Renal pelvis (tissue), 12 donors: Measurements from ENCODE around the gene CXorf58. TPM values are rescaled to one million over a fixed set of nuclear protein-coding genes. Genes with fewer than 3 reads are reported as not detected.
"Not testable (repeated sequence)": the region's sequence is repeated elsewhere in the genome, so short reads cannot be mapped to it uniquely, and the experiment has no call there.

Experiments
- DNase-seq: peaks from one replicate; pipeline ENCODE4 v3.0.0-alpha.2; 2013
- long read RNA-seq, 16 experiments: transcript quantifications; one replicate each; lab custom pipeline, GENCODE V29; 2026
- polyA plus RNA-seq, 3 donors: library from polyadenylated mRNA; unstranded; fragments of 120-200 nt; gene quantifications; one replicate each; pipeline ENCODE4 v1.2.1, GENCODE V29; 2013; ENCODE audit not compliant: insufficient read length in 3 of 3

The CXorf58 gene, protein sequence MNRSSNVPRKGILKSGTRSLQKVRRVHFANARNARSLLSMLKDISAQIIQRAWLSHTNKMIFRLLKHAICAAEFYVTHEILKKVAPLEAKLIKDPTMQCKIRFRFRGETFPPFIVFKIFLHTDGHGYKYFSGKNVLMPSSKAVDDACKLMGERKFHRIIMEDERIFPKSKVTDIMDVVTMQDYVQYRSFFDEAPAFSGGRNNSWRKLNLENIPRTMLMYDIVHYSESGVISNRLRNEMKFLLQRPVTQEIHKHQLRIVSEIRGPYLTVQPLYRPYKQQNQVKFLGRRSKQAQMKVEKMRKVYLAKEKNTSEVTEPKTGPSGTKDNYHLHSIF
- polyA plus RNA-seq, result under 1 TPM; 0.21 to 0.34 (median 0.21) TPM
- long read RNA-seq, donor 1, result 0 reads
- long read RNA-seq, donor 2, result 0 reads
- long read RNA-seq, donor 3, result 0 reads
- long read RNA-seq, donor 4, partial matches to known transcripts, result 58 of 58 reads
- long read RNA-seq, donor 4, other reads (novel, unspliced or antisense), result 0 of 58 reads
- long read RNA-seq, donor 5, result 0 reads
- long read RNA-seq, donor 6, result 0 reads
- long read RNA-seq, donor 7, result 0 reads
- long read RNA-seq, donor 8, result 0 reads
- long read RNA-seq, donor 9, result 0 reads
- long read RNA-seq, donor 10, result 0 reads
- long read RNA-seq, donor 11, result 0 reads
- long read RNA-seq, donor 12, result 0 reads
- long read RNA-seq, donor 13, result 0 reads
- long read RNA-seq, donor 14, result 0 reads
- long read RNA-seq, donor 15, result 0 reads
- long read RNA-seq, donor 16, result 0 reads

DNA sequence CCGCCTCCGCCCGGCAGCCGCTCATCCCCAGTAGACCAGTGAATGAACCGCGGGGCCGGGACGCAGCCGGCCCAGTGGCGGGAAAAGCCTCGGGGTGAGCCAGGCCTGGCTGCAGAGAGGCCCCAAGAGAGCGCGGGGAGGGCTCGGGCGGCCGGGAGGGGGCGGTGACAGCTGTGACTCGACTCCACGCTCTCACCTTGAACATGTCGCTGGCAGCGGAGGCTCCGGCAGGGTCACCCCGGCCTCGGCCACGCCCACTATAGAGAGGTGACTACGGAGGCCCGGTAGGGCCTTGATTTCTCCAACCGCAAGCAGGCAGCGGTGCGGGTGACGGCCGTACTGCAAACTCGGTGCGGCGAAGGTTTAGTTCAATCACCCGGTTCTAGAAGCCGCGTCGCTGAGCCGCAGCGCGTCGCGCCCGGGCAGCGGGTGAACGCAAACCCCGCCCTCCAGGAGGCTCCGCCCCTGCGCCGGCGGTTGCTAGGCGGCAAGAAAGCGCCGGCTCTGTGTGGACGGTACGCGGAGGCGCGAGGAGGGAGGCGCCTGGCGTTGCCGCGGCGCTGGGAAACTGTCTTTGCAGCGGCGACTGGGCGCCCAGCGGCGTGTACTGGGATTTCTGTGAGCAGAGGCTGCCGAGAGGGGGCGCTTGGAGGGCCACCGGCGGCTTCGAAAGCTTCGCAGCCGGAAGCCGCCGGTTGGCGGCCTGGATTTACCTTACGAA lies at the start of gene CXorf58, which contains the start of gene APOO:
Gene CXorf58, plus strand, starts transcription at position 509 of the 721 bp plus-strand sequence. CDS start 2,297 bp downstream, outside the sequence.
Gene APOO, minus strand, starts transcription at position 441 of the 721 bp plus-strand sequence. Its CDS starts 236 bp downstream, at position 205.
- peak; percentile 90 for DNase-seq

DNA sequence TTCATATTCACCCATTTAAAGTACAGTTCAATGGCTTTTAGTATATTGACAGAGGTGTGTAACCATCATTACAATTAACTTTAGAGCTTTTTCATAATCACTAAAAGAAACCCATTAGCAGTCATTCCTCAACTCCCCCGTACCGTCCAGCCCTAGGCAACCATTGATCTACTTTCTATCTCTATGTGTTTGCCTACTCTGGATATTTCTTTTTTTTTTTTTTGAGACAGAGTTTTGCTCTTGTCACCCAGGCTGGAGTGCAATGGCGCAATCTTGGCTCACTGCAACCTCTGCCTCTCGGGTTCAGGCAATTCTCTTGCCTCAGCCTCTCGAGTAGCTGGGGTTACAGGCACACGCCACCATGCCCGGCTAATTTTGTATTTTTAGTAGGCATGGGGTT lies 48.6 kb upstream of the CXorf58 start:
- DNase-seq, result not testable (repeated sequence)

DNA sequence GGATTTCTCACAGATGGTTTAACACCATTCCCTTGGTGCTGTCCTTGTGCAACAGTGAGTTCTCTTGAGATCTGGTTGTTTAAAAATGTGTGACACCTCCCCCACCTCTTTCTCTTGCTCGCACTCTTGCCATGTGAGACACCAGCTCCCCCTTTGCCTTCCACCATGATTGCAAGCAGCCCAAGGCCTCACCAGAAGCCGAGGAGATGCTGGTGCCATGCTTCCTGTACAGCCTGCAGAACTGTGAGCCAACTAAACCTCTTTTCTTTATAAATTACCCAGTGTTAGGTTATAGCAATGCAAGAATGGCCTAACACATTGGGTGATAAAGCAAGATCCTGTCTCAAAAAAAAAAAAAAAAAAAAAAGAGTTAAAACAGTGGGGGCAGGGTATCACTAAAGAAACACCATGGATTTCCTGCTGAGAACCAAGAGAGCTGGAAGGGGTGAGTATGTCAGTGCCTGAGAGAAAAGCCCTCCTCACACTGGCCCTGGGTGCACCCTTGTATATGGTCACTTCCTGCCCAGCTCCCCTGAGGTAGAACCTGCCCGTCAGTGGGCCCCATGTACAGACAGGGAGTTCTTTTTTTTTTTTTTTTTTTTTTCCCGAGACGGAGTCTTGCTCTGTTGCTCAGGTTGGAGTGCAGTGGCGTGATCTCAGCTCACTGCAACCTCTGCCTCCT lies 46.5 kb upstream of the CXorf58 start:
- no peak for DNase-seq

DNA sequence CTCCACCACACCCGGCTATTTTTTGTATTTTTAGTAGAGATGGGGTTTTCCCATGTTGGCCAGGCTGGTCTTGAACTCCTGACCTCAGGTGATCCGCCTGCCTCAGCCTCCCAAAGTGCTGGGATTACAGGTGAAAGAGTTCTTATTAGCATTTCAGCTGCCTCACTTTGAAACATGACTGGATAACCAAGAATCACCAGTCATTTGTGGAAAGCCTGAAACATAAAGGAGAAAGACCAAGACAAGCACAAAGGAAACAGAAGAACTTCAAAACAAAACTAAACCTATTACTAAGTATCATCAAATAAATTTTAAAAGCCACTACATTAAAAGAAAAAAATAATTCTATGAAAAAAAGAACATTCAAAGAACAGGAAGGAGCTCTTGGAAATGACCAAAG lies 45.9 kb upstream of the CXorf58 start:
- not testable (repeated sequence) for DNase-seq

DNA sequence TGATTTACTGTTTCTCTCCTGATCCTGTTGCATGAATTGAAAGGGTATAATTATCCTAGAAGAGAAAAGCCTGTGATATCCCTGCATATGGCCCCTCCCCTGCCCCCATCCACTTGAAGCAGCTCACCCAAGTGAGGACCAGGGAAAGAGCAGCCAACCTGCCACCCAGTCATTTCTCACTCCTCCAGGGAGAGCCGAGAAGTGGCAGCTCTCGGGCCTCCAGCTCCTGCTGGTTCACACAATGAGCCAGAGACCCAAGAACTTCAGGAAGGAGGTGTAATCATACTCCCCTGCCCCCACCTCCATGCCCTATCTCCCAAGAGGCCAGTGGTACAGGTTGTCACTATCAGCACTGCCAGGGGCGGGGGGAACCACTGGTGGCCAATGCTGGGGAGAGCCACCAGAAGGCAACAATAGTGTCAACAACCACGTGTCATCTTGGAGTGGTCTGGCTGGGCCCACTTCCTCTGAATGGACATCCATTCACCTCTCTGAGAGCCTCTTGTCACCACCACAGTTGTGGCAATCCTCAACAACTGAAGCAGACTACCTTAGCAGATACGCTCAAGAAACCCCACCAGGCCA lies 43.0 kb upstream of the CXorf58 start:
- no peak for DNase-seq

DNA sequence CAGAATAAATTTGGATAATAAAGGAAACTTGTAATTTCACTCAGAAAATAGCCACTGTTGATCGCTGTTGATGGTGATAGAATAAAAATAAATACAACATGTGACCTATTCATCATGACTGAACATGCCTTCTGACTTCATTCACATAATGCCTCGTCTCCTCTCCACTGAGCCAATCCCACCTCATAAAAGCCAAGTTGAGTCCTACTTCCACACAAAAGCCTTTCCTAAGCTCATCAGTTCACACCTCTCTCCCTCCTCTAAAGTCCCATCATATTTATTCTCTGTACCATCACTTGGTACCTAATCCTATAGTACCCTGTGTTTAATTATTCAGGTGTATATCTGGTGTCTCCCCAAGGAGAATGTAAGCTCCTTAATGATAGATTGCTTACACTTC lies 37.8 kb upstream of the CXorf58 start:
- no peak for DNase-seq

DNA sequence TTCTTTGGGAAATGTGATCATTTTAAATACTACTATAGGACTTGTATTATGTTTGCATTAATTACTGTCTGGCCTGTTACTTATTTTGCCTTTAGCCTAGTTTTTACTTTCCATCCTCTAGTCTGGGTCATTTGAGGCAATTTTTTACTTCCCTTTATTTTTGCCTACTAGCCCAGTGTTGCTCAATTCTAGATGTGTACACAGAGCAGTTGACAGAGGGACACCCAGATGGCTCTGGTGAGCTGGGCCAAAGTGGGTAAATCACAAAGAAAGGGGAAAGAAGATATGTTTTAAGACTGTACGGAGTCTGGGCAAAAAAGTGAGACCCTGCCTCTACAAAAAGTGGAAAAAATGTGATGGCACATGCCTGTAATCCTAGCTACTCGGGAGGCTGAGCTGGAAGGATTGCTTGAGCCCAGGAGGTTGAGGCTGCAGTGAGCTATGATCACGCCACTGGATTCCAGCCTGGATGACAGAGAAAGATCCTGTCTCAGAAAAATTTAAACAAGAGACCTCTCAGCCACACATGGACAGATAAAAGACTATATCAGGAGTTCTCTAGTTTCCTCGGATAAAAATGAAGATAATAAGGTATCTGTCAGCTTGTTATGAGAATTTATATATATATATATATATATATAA lies 35.8 kb upstream of the CXorf58 start:
- DNase-seq, result no peak

DNA sequence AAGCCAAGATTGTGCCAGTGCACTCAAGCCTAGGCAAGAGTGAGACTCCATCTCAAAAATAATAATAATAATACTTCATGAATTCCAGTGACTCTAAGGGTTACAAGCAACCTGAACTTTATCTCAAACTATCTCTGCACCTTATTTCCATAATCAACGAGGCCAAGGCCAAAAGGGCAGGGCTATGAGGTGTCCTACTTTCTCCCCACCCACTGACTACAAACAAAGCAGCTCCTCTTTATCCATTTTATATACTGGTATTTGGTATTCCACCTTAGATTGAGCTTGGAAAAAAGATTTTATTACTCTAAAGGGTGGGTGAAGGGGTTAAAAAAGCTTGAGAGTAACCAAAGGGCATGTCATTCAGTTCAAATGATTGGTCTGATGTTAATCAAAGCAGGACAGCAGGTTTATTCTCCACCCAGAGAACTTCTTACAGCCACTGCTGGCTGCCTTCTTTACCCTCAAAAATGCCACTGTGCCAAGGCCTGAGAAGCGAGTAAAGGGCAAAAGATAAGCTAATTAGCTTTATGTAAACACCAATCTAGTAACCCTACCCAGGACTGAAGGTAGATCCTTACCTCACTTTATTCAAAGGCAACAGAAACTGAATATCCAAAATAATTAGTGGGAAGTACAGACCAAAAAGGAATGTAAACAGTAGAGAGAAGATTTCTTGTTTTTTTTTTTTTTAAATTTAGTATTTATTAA lies 28.3 kb upstream of the CXorf58 start:
- DNase-seq, result no peak

DNA sequence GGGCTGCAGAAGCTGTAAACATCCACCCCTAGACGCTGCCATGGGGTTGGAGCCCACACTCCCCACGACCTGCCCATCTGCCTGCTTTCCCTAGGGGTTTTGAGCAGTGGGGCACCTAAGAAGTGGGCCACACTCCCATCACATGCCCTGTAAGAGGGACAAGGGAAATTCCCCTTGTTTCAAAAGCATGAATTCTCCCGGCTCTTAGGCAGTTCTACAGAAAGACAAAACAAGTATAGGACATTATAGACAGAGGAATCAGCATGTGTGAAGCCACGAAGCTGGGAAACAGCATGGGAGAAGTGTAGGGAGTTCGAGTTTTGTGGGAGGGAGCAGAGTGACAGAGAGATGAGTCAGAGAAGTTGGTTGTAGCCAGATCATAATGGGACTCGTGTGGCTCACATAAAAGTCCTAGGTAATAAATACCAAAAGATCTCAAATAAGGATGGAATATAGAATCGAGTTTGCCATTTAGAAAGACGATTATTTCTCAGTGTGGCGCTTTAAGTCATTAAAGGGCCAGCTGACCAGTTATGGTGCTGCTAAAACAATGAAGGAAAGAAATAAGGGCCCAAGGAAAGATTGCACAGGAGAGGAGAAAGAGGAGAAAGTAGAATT lies 24.0 kb upstream of the CXorf58 start:
- DNase-seq, result no peak

DNA sequence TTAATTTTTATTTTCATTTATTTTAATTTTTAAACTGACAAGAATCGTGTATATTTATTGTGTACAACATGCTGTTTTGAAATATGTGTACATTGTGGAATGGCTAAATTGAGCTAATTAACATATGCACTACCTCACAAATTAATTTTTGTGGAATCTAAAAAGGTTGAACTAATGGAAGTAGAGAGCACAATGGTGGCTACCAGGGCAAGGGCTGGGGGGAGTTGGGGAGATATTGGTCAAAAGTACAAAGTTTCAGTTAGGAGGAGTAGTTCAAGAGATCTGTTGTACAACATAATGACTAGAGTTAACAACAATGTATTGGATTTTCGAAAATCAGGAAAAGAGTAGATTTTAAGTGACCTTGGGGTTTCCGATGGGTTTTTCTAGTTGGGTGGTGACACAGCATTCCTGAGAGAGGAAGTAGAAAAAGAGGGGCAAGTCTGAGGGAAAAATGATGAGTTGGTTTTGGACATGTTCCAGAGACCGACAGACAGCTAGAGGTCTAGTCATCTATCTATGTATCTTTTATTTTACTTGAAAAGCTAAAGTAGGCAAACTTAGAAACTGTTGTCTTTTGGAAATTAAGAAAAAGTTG lies 23.3 kb upstream of the CXorf58 start:
- DNase-seq, result no peak

DNA sequence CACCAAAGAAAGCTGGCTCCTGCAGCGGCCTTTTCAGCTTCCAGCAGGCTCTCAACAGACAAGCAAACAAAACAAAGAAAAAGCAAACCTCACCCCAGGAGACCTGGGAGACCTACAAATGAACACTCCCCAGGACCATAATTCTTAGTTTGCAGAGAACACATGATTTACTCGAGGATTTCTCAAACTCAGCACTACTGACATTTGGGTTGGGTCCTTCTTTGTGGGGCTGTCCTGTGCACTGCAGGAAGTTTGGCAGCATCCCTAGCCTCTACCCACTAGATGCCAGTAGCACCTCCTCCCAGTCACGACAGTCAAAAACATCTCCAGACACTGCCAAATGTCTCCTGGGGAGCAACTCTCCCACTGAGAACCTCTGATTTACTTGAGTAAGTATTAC lies 22.0 kb upstream of the CXorf58 start:
- no peak for DNase-seq

DNA sequence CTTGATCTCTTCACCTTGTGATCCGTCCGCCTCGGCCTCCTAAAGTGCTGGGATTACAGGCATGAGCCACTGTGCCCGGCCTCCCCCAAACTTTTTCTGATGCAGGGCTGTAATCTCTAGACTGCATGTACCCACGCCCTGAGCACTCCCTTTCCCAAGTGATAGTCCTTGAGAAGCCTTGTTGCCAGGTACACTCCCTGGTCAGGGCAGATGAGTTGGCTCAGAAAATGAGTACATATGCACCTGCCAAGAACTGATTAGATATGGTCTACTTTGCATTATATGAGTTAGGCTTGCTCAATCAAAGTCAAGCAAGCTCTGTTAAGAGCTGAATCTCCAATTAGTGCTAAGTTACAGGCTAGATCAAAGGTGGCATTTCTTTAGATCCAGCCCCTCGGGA lies 20.4 kb upstream of the CXorf58 start:
- no peak for DNase-seq

DNA sequence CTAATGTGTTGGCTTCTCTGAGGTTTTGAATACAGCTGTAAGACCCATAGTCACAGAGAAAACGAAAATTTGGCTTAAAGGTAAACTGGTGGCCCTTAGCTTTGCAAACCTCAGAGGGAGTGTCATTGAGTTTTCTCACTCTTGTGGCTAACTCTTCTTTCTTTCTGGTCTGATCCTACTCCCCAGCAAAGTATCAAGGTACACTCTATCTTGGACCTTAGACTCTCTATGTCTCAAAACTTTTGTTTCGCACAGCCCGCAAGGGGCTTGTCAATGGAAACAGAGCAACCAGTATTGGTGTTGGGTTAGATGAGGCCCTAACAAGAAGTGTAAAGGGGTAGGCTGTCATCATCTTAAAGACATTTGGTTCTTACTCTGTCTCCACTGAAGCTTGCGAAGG lies 19.9 kb upstream of the CXorf58 start:
- DNase-seq, result no peak

DNA sequence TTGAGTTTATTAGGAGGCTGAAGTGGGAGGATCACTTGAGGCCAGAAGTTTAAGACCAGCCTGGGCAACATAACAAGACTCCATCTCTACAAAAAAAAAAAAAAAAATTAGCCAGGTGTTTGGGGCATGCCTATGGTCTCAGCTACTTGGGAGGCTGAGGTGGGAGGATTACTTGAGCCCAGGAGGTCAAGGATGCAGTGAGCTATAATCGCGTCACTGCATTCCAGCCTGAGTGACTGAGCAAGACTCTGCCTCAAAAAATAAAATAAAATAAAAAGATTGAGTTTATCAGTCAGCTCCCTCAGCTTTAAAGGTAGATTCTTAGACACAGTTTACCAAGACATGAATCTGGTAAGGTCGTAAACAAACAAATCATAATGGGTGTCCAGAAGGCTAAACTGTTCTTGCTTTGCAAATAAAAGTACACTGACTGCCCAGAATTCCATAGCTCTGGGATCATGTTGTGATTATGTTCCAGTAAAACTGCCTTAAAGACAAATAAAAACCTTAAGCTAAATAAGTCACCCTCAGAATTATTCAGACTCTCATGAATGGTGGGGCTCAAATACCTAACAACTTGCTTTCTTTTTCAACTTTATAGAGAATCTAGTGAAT lies 18.8 kb upstream of the CXorf58 start:
- DNase-seq, result no peak

DNA sequence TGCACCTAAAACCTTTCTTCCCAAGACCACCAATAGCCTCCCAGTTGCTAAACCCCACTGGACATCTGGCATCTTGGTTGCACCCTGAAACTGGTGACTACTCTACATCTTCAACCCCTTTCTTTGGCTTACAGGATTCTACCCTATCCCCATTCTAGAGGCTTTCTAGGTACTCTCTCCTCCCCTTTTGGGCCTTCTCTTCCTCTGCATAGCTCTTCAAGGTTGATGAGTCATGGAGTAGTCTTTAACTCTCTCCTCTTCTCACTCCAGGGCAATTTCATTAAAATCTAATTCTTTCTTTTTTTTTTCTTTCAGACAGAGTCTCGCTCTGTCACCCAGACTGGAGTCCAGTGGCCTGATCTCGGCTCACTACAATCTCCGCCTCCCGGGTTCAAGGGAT lies 16.9 kb upstream of the CXorf58 start:
- no peak for DNase-seq

DNA sequence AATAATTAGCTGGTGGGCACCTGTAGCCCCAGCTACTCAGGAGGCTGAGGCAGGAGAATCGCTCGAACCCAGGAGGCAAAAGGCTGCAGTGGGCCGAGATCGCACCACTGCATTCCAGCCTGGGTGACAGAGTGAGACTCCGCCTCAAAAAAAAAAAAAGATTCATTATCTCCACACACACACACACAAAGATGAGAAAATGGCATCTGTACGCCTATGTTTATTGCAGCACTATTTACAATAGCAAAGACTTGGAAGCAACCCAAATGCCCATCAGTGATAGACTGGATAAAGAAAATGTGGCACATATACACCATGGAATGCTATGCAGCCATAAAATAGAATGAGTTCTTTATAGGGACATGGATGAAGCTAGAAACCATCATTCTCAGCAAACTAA lies 12.8 kb upstream of the CXorf58 start:
- DNase-seq, result not testable (repeated sequence)

DNA sequence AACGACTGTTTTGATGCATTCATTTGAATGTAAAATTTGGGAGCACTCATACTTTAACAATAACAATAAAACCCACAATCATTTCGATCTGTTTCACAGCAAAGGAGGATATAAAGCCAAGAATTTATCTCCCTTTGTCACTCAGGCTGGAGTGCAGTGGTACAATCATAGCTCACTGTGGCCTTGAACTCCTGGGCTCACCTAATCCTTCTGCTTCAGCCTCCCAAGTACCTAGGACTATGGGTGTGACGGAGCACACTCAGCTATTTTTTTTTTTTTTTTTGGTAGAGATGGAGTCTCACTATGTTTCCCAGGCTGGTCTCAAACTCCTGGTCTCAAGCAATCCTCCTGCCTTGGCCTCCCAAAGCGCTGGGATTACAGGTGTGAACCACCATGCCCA lies 11.3 kb upstream of the CXorf58 start:
- not testable (repeated sequence) for DNase-seq

DNA sequence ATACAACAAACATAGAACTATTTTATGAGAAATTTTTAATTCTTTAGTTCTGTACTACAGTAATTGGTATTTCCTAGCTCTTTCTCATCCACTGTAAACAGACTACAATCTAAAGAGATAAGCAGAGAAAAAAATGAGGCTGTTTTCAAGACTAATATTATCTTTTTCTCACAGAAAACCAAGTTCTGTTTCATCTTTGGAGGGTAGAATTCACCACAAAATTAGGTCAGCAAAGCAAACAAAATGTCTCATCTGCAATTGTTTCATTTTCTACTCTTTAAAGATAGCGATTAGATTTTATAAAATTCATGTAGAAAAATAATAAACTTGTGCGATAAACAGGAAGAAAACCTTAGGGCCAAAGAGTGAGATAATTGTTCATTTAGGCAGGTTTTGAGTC lies 10.8 kb upstream of the CXorf58 start:
- no peak for DNase-seq

DNA sequence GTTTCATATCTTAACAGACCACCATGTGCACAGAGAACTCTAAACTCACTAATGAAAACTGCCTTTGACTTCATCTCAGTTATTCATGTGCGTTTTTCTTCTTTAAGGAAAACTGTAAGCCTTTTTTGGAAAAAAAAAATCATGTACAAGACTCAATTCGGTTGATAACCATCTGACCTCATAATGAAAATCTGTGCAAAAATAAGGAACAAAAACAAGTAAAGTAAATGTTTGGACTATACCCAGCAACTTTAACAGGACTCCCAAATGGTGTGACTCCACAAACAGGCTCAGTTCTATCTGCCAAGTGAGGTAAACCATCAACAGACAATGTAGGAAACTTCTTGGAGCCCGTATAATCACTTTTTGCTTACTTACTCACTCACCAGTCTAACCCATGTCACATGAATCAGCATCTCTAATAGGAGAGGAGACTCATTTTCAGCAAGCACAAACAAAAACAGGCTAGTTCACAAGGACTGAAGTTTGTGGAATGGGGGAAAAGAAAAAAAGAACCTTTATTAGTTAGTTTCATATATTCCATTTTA lies 9.3 kb upstream of the CXorf58 start:
- no peak for DNase-seq
